LNCaP clone FGC (cell line): ENCODE measurements around the gene ACSS1.

ENCODE experiments used
- DNase-seq: peaks from one replicate; pipeline ENCODE4 v3.0.0-alpha.2; 2011; ENCODE audit warnings: low read depth
- H3K4me3 ChIP-seq: 2 replicates; pipeline ENCODE4 v1.5.1; 2011; ENCODE audit warnings: mild to moderate bottlenecking, low read depth, low read length, control low read depth
- CTCF ChIP-seq: IDR thresholded peaks from 2 replicates; pipeline ENCODE4 v1.5.1; 2012; ENCODE audit warnings: mild to moderate bottlenecking; ENCODE audit not compliant: control insufficient read depth, insufficient read depth; ENCODE audit errors: extremely low read depth

Gene ACSS1

GRCh38 chr20:24993337-24994185 lies 64.4 kb downstream of the ACSS1 start:
- peak overlapping the region; percentile 91 for H3K4me3 ChIP-seq
- DNase-seq, result peak; percentile 59
- TF ChIP-seq CTCF, result peak; percentile 49

GRCh38 chr20:24992487-24993205 lies 65.3 kb downstream of the ACSS1 start, which contains the start of gene APMAP:
TSS of gene APMAP (minus strand) at chr20:24992751. CDS start at chr20:24992688, 63 bp downstream.
- TF ChIP-seq CTCF, result no peak
- peak; percentile 64 for DNase-seq
- H3K4me3 ChIP-seq, result peak within 1 kb of the TSS; percentile 91

- no peak for TF ChIP-seq CTCF
- no peak for DNase-seq
- peak overlapping the region; percentile 91 for H3K4me3 ChIP-seq
Observed at GRCh38 chr20:24991897-24992486, 65.9 kb downstream of the ACSS1 start.

GRCh38 chr20:24990810-24991252 lies 67.1 kb downstream of the ACSS1 start:
- no peak for TF ChIP-seq CTCF
- DNase-seq, result peak; percentile 71
- peak overlapping the region; percentile 91 for H3K4me3 ChIP-seq

GRCh38 chr20:24989162-24989561 lies 68.8 kb downstream of the ACSS1 start:
- no peak overlapping the region for H3K4me3 ChIP-seq
- TF ChIP-seq CTCF, result no peak
- DNase-seq, result no peak

- no peak for TF ChIP-seq CTCF
- DNase-seq, result no peak
Observed at GRCh38 chr20:24987873-24988835, 69.8 kb downstream of the ACSS1 start.

More at GRCh38 chr20:24987873-24988835, 69.8 kb downstream of the ACSS1 start:
- no peak overlapping the region for H3K4me3 ChIP-seq
